ENCODE measurements around the gene TMEM218. TPM values are rescaled to one million over a fixed set of nuclear protein-coding genes. Genes with fewer than 3 reads are reported as not detected.
A peak's percentile ranks its signal among the peaks of the same experiment; 100 is the strongest.
"Not testable (repeated sequence)": the region's sequence is repeated elsewhere in the genome, so short reads cannot be mapped to it uniquely, and the experiment has no call there.

Gene TMEM218
- polyA plus RNA-seq, 1 experiment = 15.1 TPM

DNA sequence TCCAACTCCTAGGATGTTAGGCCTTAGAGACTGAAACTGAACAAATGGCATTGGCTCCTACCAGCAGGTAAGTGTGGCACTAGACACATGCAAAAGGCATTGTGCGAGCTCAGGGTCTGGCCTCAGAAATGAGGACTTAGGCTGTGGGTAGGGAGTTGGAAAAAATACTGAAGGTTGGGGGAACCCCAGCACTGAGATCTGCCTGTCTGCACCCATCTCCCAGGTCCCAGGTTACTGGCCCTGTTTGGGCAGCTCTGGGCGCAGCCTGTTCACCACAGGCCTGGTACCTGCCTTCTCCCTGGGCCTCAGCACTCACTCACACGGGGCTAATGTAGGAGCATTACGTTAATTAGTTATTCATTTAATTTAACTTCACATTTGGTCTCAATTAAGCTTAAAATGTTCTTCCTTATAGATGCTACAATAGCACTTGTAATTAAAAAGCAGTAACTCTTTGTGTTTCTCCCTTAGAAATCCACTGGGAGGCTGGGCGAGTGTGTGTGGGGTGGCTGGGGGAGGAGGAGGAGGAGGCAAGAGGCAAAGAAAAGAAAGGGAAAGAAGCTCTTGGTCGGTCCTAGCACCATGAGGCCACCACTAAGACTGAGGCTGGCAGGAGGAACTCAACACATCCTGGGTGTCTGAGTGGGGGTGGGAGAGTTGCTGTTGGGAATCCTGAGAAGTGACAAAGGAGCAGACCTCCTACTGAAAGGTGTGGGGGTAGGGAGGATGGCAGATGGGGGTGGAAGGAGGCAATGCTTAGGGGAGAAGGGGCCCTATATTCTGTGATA is 19.4 kb downstream of the TMEM218 start:
- no peak for DNase-seq (ENCODE audit: low read depth)
- ChIA-PET CTCF (interaction anchor here (0.6 to 3.3 kb wide), 22 partner anchors 10 to 710 kb away, joined by 3 to 30 read pairs (median 4); partner anchors contain the start of genes SLC37A2 and TMEM218), POLR2A (interaction anchor here (0.6 kb wide), 1 partner anchor 9 kb away, joined by 3 read pairs; no protein-coding TSS in a partner anchor)
- Histone ChIP-seq H3K36me3 (ENCODE audit: control insufficient read depth, insufficient read depth, low read length) (no peaks in the 10 kb centered on the region), H3K27me3 (ENCODE audit: control insufficient read depth, insufficient read depth, low read length) (no peaks in the 10 kb centered on the region), H3K4me3 (ENCODE audit: low read depth, low read length) (no peak overlapping the region)
- TF ChIP-seq, protein P1, sequence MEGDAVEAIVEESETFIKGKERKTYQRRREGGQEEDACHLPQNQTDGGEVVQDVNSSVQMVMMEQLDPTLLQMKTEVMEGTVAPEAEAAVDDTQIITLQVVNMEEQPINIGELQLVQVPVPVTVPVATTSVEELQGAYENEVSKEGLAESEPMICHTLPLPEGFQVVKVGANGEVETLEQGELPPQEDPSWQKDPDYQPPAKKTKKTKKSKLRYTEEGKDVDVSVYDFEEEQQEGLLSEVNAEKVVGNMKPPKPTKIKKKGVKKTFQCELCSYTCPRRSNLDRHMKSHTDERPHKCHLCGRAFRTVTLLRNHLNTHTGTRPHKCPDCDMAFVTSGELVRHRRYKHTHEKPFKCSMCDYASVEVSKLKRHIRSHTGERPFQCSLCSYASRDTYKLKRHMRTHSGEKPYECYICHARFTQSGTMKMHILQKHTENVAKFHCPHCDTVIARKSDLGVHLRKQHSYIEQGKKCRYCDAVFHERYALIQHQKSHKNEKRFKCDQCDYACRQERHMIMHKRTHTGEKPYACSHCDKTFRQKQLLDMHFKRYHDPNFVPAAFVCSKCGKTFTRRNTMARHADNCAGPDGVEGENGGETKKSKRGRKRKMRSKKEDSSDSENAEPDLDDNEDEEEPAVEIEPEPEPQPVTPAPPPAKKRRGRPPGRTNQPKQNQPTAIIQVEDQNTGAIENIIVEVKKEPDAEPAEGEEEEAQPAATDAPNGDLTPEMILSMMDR (IDR thresholded peaks at IDR 0.05; ENCODE audit: insufficient read depth, low read depth, low read length) = no peak

DNA sequence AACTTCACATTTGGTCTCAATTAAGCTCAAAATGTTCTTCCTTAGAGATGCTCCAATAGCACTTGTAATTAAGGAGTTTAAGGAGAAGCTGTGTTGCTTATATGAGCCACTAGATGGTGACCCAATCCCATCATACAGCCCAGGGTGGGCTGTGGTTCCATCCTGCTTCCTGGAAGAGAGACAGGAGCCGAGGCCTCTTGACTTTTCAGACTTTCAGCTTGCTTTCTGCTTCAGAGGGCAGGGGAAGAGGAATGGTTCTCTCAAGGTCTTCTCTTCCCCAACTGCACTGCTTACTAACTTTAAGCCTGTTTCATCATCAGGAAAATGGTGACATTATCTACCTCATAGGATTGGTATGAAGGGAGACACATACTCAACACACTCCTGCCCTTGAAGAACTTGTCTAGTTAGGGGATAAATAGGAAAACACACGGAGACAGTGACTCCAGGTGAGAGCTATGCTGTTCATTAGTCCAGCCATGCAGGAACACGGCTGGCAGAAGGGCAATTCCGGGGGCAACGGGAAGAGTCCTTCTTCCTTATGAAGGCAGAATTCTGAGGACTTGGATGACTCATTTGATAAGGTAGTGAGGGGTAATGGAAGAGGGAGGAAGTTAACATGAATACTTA is 20.1 kb downstream of the TMEM218 start:
- H3K27me3 ChIP-seq (ENCODE audit: control insufficient read depth, insufficient read depth, low read length) = no peaks in the 10 kb centered on the region
- ChIA-PET POLR2A (no interaction called here), CTCF (interaction anchor here (0.6 to 3.3 kb wide), 30 partner anchors 9 to 1229 kb away, joined by 3 to 30 read pairs (median 4); partner anchors contain the start of genes SLC37A2 and TMEM218)
- H3K4me3 ChIP-seq (ENCODE audit: low read depth, low read length) = no peak overlapping the region
- TF ChIP-seq, protein P1 (IDR thresholded peaks at IDR 0.05; ENCODE audit: insufficient read depth, low read depth, low read length) = peak; percentile 62
- no peak for DNase-seq (ENCODE audit: low read depth)
- no peaks in the 10 kb centered on the region for H3K36me3 ChIP-seq (ENCODE audit: control insufficient read depth, insufficient read depth, low read length)

DNA sequence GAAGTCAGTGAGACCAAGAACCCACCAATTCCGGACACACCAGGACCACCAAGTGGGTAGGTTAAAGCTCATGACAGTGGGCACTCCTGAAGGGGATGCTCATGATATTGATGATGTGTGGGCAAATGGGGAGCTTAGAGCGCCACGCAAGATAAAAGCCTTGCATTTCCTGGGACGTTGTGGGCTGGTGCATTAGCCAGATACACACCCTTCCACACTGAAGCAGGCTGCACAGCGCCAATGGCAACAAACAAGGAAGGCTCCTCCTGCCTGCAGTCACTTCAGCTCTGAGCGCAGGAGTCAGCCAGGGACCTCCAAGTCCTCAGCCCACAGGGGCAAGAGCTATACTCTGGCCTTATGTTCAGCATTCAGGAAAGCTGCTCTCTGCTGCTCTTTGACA is 20.6 kb downstream of the TMEM218 start:
- no peaks in the 10 kb centered on the region for H3K27me3 ChIP-seq (ENCODE audit: control insufficient read depth, insufficient read depth, low read length)
- DNase-seq (ENCODE audit: low read depth) = no peak
- TF ChIP-seq, protein P1 (IDR thresholded peaks at IDR 0.05; ENCODE audit: insufficient read depth, low read depth, low read length) = no peak
- H3K36me3 ChIP-seq (ENCODE audit: control insufficient read depth, insufficient read depth, low read length) = no peaks in the 10 kb centered on the region
- H3K4me3 ChIP-seq (ENCODE audit: low read depth, low read length) = no peak overlapping the region
- ChIA-PET CTCF (interaction anchor here (0.6 to 3.3 kb wide), 26 partner anchors 9 to 1228 kb away, joined by 3 to 30 read pairs (median 4); partner anchors contain the start of gene TMEM218), POLR2A (no interaction called here)

DNA sequence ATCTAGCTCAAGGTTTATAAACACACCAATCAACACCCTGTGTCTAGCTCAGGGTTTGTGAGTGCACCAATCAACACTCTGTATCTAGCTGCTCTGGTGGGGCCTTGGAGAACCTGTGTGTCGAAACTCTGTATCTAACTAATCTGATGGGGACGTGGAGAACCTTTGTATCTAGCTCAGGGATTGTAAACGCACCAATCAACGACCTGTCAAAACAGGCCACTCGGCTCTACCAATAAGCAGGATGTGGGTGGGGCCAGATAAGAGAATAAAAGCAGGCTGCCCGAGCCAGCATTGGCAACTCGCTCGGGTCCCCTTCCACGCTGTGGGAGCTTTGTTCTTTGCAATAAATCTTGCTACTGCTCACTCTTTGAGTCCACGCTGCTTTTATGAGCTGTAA is 21.3 kb downstream of the TMEM218 start:
- POLR2A ChIA-PET = not testable (repeated sequence)

DNA sequence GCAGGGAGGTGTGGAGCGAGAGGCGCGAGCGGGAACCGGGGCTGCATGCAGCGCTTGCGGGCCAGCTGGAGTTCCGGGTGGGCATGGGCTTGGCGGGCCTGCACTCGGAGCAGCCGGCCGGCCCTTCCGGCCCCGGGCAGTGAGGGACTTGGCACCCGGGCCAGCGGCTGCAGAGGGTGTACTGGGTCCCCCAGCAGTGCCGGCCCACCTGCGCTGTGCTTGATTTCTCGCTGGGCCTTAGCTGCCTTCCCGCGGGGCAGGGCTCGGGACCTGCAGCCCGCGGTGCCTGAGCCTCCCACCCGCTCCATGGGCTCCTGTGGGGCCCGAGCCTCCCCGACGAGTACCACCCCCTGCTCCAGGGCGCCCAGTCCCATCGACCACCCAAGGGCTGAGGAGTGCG is 21.9 kb downstream of the TMEM218 start:
- H3K36me3 ChIP-seq (ENCODE audit: control insufficient read depth, insufficient read depth, low read length); H3K4me3 ChIP-seq (ENCODE audit: low read depth, low read length); H3K27me3 ChIP-seq (ENCODE audit: control insufficient read depth, insufficient read depth, low read length); DNase-seq (ENCODE audit: low read depth): not testable (repeated sequence)
- CTCF ChIA-PET = interaction anchor here (1.1 to 3.3 kb wide), 5 partner anchors 26 to 344 kb away, joined by 3 to 30 read pairs (median 6); partner anchors contain the start of gene SLC37A2
- POLR2A ChIA-PET = interaction anchor here (0.6 kb wide), 1 partner anchor 111 kb away, joined by 3 read pairs; no protein-coding TSS in a partner anchor

More for the DNA sequence above, 21.3 kb downstream of the TMEM218 start:
- CTCF ChIA-PET = interaction anchor here (1.2 to 3.3 kb wide), 11 partner anchors 13 to 343 kb away, joined by 3 to 30 read pairs (median 6); no protein-coding TSS in a partner anchor
- H3K27me3 ChIP-seq (ENCODE audit: control insufficient read depth, insufficient read depth, low read length); H3K36me3 ChIP-seq (ENCODE audit: control insufficient read depth, insufficient read depth, low read length); H3K4me3 ChIP-seq (ENCODE audit: low read depth, low read length); DNase-seq (ENCODE audit: low read depth): not testable (repeated sequence)
